Measurements from ENCODE around the gene RFX1.

RFX1 gene

DNA sequence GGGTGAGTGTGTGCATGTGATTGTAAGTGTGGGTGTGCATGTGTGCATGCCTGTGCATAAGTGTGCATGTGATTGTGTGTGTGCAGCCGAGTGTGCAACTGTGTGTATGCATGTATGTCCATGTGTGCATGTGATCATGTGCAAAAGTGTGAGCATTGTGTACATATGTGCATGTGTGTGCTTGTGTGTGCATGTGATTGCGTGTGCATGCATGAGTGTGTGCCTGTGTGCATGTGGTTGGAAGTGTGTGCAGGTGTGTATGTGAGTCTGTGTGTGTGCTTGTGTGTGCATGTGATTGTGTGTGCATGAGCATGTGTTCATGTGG lies 71.4 kb downstream of the RFX1 start:
- no peak overlapping the region for H3K27ac ChIP-seq
- peaks cover 39% of the 10 kb centered on the region for H3K27me3 ChIP-seq
- TF ChIP-seq, protein P1, sequence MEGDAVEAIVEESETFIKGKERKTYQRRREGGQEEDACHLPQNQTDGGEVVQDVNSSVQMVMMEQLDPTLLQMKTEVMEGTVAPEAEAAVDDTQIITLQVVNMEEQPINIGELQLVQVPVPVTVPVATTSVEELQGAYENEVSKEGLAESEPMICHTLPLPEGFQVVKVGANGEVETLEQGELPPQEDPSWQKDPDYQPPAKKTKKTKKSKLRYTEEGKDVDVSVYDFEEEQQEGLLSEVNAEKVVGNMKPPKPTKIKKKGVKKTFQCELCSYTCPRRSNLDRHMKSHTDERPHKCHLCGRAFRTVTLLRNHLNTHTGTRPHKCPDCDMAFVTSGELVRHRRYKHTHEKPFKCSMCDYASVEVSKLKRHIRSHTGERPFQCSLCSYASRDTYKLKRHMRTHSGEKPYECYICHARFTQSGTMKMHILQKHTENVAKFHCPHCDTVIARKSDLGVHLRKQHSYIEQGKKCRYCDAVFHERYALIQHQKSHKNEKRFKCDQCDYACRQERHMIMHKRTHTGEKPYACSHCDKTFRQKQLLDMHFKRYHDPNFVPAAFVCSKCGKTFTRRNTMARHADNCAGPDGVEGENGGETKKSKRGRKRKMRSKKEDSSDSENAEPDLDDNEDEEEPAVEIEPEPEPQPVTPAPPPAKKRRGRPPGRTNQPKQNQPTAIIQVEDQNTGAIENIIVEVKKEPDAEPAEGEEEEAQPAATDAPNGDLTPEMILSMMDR (IDR thresholded peaks at IDR 0.05) = no peak
- H3K36me3 ChIP-seq = peaks cover 16% of the 10 kb centered on the region
- H3K9me3 ChIP-seq = no peaks in the 10 kb centered on the region
- no peak overlapping the region for H3K4me3 ChIP-seq (ENCODE audit: low read depth in 1 of 2, low read length in 1 of 2)
- peaks cover 0 to 13% of the 10 kb centered on the region in 2 experiments for H3K4me1 ChIP-seq (ENCODE audit: control insufficient read depth in 1 of 2, insufficient read depth in 1 of 2, low read depth in 1 of 2, low read length in 1 of 2)

DNA sequence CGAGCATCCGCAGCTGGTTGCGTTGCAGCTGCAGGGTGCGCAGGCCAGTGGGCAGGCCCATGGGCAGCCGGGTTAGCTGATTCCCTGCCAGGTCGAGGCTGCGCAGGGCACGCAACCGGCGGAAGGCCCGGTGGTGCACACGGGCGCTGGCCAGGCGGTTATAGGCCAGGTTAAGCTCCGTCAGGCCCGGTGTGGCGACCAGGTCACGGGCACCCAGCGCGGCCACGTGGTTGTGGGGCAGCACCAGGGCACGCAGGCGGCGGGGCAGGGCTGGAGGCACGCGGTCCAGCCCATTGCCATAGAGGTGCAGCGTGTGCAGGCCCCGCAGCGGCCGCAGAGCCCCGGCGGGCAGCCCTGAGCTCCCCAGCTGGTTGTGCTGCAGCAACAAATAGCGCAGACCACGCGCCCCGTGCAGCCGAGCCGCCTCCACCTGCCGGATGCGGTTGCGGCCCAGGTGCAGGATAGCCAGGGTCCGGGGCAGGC lies 73.2 kb downstream of the RFX1 start:
- H3K4me3 ChIP-seq (ENCODE audit: low read depth in 1 of 2, low read length in 1 of 2) = no peak overlapping the region
- no peak overlapping the region for H3K27ac ChIP-seq
- H3K27me3 ChIP-seq = peaks cover 25% of the 10 kb centered on the region
- TF ChIP-seq, protein P1 (IDR thresholded peaks at IDR 0.05) = no peak
- peaks cover 0 to 4% of the 10 kb centered on the region in 2 experiments for H3K4me1 ChIP-seq (ENCODE audit: control insufficient read depth in 1 of 2, insufficient read depth in 1 of 2, low read depth in 1 of 2, low read length in 1 of 2)
- H3K9me3 ChIP-seq = no peaks in the 10 kb centered on the region
- peaks cover 23% of the 10 kb centered on the region for H3K36me3 ChIP-seq

DNA sequence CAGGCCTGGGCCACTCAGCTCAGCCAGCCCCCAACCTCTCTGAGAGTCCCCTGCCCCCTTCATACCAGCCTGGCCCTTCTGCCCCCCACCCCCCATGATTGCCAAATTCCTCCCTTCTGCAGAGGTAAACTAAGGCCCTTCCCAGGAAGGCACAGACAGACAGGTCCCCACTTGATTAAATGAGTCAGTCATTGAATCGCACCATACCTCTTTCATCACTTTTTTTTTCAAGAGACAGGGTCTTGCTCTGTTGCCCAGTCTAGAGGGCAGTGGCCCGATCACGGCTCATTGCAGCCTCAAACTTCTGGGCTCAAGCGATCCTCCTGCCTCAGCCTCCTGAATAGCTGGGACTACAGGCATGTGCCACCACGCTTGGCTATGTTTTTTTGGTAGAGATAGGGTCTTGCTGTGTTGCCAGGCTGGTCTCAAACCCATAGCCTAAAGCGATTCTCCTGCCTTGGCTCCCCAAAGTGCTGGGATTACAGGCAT lies 73.9 kb downstream of the RFX1 start:
- no peaks in the 10 kb centered on the region for H3K4me1 ChIP-seq (ENCODE audit: control insufficient read depth in 1 of 2, insufficient read depth in 1 of 2, low read depth in 1 of 2, low read length in 1 of 2)

DNA sequence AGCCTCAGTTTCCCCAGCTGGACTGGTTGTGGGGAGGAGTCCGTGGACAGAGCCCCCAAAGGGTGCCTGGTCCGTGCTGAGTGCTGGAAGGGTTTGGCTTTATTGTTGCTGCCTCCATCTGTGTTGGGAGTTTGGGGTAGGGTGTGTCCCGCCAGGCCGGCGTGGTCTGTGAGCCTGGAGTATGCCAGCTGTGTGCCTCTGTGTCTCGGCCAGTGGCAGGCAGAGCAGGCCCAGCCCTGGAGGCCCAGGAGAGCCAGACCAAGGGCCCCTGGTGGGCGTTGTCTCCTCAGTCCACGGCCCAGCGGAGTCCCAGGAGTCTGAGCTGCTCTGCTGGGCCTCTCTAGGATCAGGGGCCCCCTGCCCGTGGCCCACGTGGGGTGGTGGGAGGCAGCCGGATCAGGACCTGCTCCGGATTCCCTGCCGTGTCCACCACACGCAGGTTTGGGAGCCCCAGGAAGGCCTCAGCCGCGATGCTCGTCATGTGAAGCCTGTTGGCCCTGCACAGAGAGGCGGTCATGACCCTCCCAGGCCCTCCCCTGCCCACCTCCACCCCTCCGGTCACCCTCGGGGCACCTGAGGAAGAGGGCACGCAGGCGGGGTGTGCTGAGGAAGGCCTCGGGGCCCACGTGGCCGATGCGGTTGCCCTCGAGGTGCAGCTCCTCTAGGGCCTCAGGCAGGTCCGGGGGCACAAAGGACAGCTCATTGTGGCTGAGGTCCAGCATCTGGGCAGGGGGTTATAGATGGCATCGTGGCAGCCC lies 74.5 kb downstream of the RFX1 start:
- Histone ChIP-seq H3K36me3 (peaks cover 35% of the 10 kb centered on the region), H3K4me1 (ENCODE audit: control insufficient read depth in 1 of 2, insufficient read depth in 1 of 2, low read depth in 1 of 2, low read length in 1 of 2) (no peaks in the 10 kb centered on the region), H3K4me3 (ENCODE audit: low read depth in 1 of 2, low read length in 1 of 2) (no peak overlapping the region), H3K9me3 (no peaks in the 10 kb centered on the region), H3K27me3 (peaks cover 16% of the 10 kb centered on the region), H3K27ac (no peak overlapping the region)
- TF ChIP-seq, protein P1 (IDR thresholded peaks at IDR 0.05) = no peak

More for the DNA sequence above, 73.9 kb downstream of the RFX1 start:
- peaks cover 17% of the 10 kb centered on the region for H3K27me3 ChIP-seq
- peaks cover 29% of the 10 kb centered on the region for H3K36me3 ChIP-seq
- no peak overlapping the region for H3K4me3 ChIP-seq (ENCODE audit: low read depth in 1 of 2, low read length in 1 of 2)
- no peak overlapping the region for H3K27ac ChIP-seq
- TF ChIP-seq, protein P1 (IDR thresholded peaks at IDR 0.05) = no peak
- no peaks in the 10 kb centered on the region for H3K9me3 ChIP-seq

DNA sequence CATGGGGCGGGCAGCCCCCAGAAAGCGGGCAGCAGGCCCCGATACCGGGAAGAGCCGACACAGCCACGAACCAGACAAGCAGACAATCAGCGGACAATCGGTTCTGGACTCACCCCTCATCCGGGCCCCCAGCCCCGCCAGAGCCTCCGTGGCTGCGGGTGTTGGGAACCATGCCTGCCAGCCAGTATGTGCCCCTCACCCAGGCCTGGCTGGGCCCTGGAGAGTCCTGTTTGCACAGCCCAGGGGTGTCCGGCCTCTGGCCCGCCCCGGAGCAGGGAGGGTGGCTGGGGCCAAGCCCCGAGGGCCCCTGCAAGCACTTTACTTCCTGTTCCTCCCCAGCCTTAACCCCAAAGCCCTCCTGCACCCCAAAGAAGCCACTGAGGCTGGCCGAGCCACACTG lies 75.7 kb downstream of the RFX1 start:
- TF ChIP-seq, protein P1 (IDR thresholded peaks at IDR 0.05) = no peak
- no peaks in the 10 kb centered on the region for H3K4me1 ChIP-seq (ENCODE audit: control insufficient read depth in 1 of 2, insufficient read depth in 1 of 2, low read depth in 1 of 2, low read length in 1 of 2)
- no peak overlapping the region for H3K4me3 ChIP-seq (ENCODE audit: low read depth in 1 of 2, low read length in 1 of 2)
- H3K27me3 ChIP-seq = peaks cover 16% of the 10 kb centered on the region
- H3K27ac ChIP-seq = no peak overlapping the region
- peaks cover 41% of the 10 kb centered on the region for H3K36me3 ChIP-seq
- no peaks in the 10 kb centered on the region for H3K9me3 ChIP-seq
